ENCODE measurements around the gene SH3GLB1. TPM values are rescaled to one million over a fixed set of nuclear protein-coding genes. Genes with fewer than 3 reads are reported as not detected.

Gene SH3GLB1
- total RNA-seq, 1 experiment from 2014 or later: 36.6 TPM

DNA sequence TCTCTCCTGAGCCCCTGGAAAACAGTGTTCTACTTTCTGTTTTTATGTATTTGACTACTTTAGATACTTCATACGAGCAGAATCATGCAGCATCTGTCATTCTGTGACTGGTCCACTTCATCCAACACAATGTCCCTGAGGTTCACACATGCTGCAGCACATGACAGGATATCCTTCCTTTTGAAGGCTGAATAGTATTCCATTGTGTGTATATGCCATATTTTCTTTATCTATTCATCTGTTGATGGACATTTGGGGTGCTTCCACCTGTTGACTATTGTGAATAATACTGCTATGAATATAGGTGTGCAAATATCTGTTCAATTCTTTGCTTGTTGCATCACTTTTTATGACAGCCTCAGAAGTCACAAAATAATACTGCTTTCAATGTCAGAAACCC lies 55.8 kb downstream of the SH3GLB1 start:
- Histone ChIP-seq H3K9ac (ENCODE audit: extremely low read depth, insufficient read length, low read length) (no peak overlapping the region), H2BK15ac (ENCODE audit: low read depth, low read length) (no peak overlapping the region), H3K79me2 (ENCODE audit: insufficient read depth, low read length) (no peaks in the 10 kb centered on the region; the same call in 1 of the 2 replicates), H4K20me1 (ENCODE audit: control insufficient read depth, insufficient read depth, insufficient read length) (no peaks in the 10 kb centered on the region), H2BK20ac (ENCODE audit: low read depth, low read length, poor library complexity, severe bottlenecking) (no peak overlapping the region), H2BK120ac (ENCODE audit: low read depth, low read length, poor library complexity, severe bottlenecking) (no peak overlapping the region), H3K14ac (ENCODE audit: insufficient read depth, low read length) (no peak overlapping the region), H3K56ac (ENCODE audit: insufficient read length, low read depth, low read length) (no peak overlapping the region), H2BK5ac (ENCODE audit: insufficient read length, low read length) (no peak overlapping the region), H4K5ac (ENCODE audit: insufficient read length, low read depth, low read length) (no peak overlapping the region), H3K23ac (ENCODE audit: insufficient read length, low read depth, low read length) (no peak overlapping the region), H2AK5ac (ENCODE audit: insufficient read length, low read length) (no peak overlapping the region), H3K27ac (ENCODE audit: insufficient read length, low read depth, low read length) (no peak overlapping the region), H4K8ac (replicated peaks; ENCODE audit: insufficient read length, low read depth, low read length) (no peak overlapping the region), H2AFZ (ENCODE audit: low read length) (no peak overlapping the region), H3K4me2 (ENCODE audit: insufficient read depth, insufficient read length, low read length) (no peak overlapping the region), H4K91ac (ENCODE audit: insufficient read length, low read depth, low read length) (no peak overlapping the region), H3K4ac (ENCODE audit: low read depth, low read length) (no peak overlapping the region), H3K18ac (ENCODE audit: insufficient read length, low read depth, low read length) (no peak overlapping the region), H2BK12ac (ENCODE audit: insufficient read length, low read depth, low read length) (no peak overlapping the region), H3K4me1 (ENCODE audit: insufficient read depth, low read length) (no peaks in the 10 kb centered on the region), H3K9me3 (ENCODE audit: control insufficient read depth, low read depth, low read length) (no peaks in the 10 kb centered on the region), H3K27me3 (ENCODE audit: insufficient read depth, low read length) (no peaks in the 10 kb centered on the region), H3K23me2 (ENCODE audit: insufficient read length, low read depth, low read length, poor library complexity, severe bottlenecking) (no peaks in the 10 kb centered on the region), H3K79me1 (ENCODE audit: insufficient read depth, low read depth, low read length, poor library complexity, severe bottlenecking) (no peaks in the 10 kb centered on the region), H3T11ph (ENCODE audit: low read length) (no peak overlapping the region)
- no peak overlapping the region for H3K4me3 Mint-ChIP-seq
- no peaks in the 10 kb centered on the region for H3K9me3 Mint-ChIP-seq
- no CpG with 5 or more reads among the region's 1 CpG for WGBS (ENCODE audit: extremely low coverage, insufficient read length, low lambda C conversion rate)
- TF ChIP-seq, protein P1, sequence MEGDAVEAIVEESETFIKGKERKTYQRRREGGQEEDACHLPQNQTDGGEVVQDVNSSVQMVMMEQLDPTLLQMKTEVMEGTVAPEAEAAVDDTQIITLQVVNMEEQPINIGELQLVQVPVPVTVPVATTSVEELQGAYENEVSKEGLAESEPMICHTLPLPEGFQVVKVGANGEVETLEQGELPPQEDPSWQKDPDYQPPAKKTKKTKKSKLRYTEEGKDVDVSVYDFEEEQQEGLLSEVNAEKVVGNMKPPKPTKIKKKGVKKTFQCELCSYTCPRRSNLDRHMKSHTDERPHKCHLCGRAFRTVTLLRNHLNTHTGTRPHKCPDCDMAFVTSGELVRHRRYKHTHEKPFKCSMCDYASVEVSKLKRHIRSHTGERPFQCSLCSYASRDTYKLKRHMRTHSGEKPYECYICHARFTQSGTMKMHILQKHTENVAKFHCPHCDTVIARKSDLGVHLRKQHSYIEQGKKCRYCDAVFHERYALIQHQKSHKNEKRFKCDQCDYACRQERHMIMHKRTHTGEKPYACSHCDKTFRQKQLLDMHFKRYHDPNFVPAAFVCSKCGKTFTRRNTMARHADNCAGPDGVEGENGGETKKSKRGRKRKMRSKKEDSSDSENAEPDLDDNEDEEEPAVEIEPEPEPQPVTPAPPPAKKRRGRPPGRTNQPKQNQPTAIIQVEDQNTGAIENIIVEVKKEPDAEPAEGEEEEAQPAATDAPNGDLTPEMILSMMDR (conservative IDR thresholded peaks at IDR 0.05): no peak
- H3K27me3 Mint-ChIP-seq (ENCODE audit: low read depth): peaks cover 3% of the 10 kb centered on the region
- DNase-seq: no peak
- no peak overlapping the region for H3K27ac Mint-ChIP-seq
- H3K4me1 Mint-ChIP-seq: peaks cover 4 to 5% of the 10 kb centered on the region in 2 experiments; a peak in 1 of 4 replicates
- no peaks in the 10 kb centered on the region for H3K36me3 Mint-ChIP-seq (ENCODE audit: insufficient read depth in 1 of 3, low read depth in 3 of 3)

Measured in H9 (cell line).